GM12872 (cell line): ENCODE results near the gene ZGLP1.

Source experiments
- CTCF ChIP-seq: IDR thresholded peaks from 3 replicates; pipeline ENCODE4 v1.5.1; 2011; ENCODE audit warnings: low read depth, mild to moderate bottlenecking, low read length, moderate library complexity; ENCODE audit not compliant: insufficient read depth

ZGLP1 gene

DNA sequence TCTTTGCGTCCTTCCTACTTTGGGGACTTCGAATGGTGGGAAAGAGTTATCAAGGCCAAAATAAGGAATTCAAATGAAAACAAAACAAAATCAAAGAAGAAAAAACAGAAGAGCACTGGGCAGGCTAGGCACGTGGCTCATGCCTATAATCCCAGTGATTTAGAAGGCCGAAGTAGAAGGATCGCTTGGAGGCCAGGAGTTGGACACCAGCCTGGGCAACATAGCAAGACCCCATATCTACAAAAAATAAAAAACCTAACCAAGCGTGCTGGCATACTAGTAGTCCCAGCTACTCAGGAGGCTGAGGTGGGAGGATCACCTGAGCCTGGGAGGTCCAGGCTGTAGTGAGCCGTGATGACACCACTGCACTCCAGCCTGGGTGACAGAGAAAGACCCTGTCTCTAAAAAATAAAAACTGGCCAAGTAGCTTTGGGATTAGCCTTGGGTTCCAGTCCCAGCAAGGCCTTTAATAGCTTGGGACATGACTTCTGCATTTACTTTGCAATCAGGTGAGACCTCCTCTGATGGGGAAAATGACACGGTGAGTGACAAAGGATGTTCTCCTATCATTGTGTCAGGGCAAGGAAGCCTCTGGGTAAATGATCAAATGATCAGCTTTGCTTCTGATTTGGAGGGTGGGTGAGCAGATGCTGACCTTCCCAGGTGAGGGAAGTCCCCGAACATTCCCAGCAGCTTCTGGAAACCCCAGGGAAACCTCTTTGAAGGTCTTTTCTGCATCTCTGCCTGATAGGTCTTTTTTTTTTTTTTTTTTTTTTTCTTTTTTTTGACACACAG, 31.6 kb downstream of the ZGLP1 start:
- no peak for TF ChIP-seq CTCF

- no peak for TF ChIP-seq CTCF
Measured at GRCh38 chr19:10274589-10274988, 35.0 kb downstream of the ZGLP1 start.

GRCh38 chr19:10271543-10272086, 38.0 kb downstream of the ZGLP1 start:
- no peak for TF ChIP-seq CTCF

DNA sequence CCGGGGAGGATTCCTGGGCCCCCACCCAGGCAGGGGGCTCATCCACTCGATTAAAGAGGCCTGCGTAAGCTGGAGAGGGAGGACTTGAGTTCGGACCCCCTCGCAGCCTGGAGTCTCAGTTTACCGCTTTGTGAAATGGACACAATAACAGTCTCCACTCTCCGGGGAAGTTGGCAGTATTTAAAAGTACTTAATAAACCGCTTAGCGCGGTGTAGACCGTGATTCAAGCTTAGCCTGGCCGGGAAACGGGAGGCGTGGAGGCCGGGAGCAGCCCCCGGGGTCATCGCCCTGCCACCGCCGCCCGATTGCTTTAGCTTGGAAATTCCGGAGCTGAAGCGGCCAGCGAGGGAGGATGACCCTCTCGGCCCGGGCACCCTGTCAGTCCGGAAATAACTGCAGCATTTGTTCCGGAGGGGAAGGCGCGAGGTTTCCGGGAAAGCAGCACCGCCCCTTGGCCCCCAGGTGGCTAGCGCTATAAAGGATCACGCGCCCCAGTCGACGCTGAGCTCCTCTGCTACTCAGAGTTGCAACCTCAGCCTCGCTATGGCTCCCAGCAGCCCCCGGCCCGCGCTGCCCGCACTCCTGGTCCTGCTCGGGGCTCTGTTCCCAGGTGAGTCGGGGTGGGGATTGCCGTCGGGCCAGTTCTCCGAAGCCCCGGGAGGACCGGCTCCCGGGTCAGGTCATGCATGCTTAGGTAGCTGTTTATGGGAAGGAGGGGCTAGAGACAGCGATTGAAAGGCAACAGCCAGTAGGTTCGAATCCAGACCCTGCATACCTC, 38.8 kb downstream of the ZGLP1 start, which contains the start of gene ICAM1:
Gene ICAM1, plus strand, starts transcription at position 505 of the 779 bp plus-strand sequence. Its CDS starts 40 bp downstream, at position 545.
- TF ChIP-seq CTCF: no peak

DNA sequence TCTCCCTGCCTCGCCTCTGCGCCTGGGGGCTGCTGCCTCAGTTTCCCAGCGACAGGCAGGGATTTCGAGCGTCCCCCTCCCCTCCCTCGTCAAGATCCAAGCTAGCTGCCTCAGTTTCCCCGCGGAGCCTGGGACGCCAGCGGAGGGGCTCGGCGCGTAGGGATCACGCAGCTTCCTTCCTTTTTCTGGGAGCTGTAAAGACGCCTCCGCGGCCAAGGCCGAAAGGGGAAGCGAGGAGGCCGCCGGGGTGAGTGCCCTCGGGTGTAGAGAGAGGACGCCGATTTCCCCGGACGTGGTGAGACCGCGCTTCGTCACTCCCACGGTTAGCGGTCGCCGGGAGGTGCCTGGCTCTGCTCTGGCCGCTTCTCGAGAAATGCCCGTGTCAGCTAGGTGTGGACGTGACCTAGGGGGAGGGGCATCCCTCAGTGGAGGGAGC, 39.4 kb downstream of the ZGLP1 start:
- no peak for TF ChIP-seq CTCF

DNA sequence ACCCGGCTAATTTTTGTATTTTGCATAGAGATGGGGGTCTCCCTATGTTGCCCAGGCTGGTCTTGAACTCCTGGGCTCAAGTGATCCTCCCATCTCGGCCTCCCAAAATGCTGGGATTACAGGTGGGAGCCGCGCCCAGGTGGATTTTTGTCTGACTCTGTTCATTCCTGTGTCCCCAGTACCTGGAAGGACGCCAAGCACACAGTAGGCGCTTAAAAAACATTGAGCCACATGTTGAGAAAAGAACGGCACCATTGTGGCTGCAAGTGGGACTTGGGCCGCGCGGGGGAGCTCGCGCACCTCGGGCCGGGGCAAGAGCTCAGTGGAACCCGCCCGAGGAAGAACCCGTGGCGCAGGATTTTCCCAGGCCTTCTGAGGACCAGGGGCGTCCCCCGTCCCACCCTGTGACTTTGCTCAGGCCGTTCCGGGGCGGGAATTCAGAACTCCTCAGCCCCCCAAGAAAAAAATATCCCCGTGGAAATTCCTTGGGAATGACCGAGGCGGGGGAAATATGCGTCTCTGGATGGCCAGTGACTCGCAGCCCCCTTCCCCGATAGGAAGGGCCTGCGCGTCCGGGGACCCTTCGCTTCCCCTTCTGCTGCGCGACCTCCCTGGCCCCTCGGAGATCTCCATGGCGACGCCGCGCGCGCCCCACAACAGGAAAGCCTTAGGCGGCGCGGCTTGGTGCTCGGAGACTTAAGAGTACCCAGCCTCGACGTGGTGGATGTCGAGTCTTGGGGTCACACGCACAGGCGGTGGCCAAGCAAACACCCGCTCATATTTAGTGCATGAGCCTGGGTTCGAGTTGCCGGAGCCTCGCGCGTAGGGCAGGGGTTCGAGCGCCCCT, 40.1 kb downstream of the ZGLP1 start:
- peak; percentile 94 for TF ChIP-seq CTCF

GRCh38 chr19:10268071-10268470, 41.5 kb downstream of the ZGLP1 start:
- TF ChIP-seq CTCF: no peak
